MM.1S (cell line): ENCODE measurements around the gene FUT8.

ENCODE experiments used
- EZH2 ChIP-seq: fragments of 300-600 bp; sonication (generic); optimal IDR thresholded peaks from 2 replicates; pipeline ENCODE3; 2017; ENCODE audit warnings: low read depth, mild to moderate bottlenecking, antibody characterized with exemption, low read length, mixed read lengths
- TF ChIP-seq, protein P1 (sequence below): fragments of 300-600 bp; sonication (generic); IDR thresholded peaks from 2 replicates; pipeline ENCODE4 v1.5.1; 2016; ENCODE audit warnings: antibody characterized with exemption, low read length, mixed read lengths

DNA sequence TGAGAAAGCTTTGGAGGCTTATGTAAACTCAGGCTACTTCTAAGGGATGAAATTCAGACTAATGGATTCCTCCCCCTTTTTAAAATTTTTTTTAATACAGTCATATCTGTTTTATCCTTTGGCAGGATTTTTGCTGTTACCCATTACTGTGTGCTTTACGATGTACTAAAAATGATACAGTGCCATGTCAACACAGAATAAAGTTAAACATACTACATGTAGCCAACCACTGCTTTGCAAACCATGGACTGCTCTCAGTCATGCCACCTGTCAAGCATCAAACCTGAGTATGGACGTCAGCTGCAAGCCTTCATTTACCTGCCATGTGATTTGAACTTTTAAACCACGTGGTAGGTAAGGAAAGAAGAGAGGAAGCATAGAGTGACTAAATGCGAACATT lies 325.8 kb downstream of the FUT8 start:
- TF ChIP-seq, protein P1, sequence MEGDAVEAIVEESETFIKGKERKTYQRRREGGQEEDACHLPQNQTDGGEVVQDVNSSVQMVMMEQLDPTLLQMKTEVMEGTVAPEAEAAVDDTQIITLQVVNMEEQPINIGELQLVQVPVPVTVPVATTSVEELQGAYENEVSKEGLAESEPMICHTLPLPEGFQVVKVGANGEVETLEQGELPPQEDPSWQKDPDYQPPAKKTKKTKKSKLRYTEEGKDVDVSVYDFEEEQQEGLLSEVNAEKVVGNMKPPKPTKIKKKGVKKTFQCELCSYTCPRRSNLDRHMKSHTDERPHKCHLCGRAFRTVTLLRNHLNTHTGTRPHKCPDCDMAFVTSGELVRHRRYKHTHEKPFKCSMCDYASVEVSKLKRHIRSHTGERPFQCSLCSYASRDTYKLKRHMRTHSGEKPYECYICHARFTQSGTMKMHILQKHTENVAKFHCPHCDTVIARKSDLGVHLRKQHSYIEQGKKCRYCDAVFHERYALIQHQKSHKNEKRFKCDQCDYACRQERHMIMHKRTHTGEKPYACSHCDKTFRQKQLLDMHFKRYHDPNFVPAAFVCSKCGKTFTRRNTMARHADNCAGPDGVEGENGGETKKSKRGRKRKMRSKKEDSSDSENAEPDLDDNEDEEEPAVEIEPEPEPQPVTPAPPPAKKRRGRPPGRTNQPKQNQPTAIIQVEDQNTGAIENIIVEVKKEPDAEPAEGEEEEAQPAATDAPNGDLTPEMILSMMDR, result no peak
- no peak for TF ChIP-seq EZH2
